Omental fat pad (tissue), 4 donors: ENCODE measurements around the gene TEX51. TPM values are rescaled to one million over a fixed set of nuclear protein-coding genes. Genes with fewer than 3 reads are reported as not detected.

ENCODE experiments used
- ATAC-seq: fragments of 150-250 bp; one replicate; pipeline ENCODE4 v1.9.1; 2016; ENCODE audit warnings: mild to moderate bottlenecking, moderate library complexity; ENCODE audit not compliant: low FRiP score
- DNase-seq: peaks from one replicate; pipeline ENCODE4 v3.0.0-alpha.2; 2019; ENCODE audit warnings: low spot score
- CTCF ChIP-seq, 3 donors: fragments of 450-650 bp; IDR thresholded peaks; one replicate each; pipeline ENCODE4 v1.5.1; 2016 to 2017; ENCODE audit warnings: antibody characterized with exemption in 3 of 3, mild to moderate bottlenecking in 3 of 3, moderate library complexity in 2 of 3
- total RNA-seq, 4 donors: library from RNA; depleted of rRNA; stranded (reverse); fragments of >200 nt; gene quantifications; one replicate each; pipeline ENCODE4 v1.1.0, GENCODE V29; 2016

The TEX51 gene
- total RNA-seq, 4 donors from 2014 or later, result not detected

DNA sequence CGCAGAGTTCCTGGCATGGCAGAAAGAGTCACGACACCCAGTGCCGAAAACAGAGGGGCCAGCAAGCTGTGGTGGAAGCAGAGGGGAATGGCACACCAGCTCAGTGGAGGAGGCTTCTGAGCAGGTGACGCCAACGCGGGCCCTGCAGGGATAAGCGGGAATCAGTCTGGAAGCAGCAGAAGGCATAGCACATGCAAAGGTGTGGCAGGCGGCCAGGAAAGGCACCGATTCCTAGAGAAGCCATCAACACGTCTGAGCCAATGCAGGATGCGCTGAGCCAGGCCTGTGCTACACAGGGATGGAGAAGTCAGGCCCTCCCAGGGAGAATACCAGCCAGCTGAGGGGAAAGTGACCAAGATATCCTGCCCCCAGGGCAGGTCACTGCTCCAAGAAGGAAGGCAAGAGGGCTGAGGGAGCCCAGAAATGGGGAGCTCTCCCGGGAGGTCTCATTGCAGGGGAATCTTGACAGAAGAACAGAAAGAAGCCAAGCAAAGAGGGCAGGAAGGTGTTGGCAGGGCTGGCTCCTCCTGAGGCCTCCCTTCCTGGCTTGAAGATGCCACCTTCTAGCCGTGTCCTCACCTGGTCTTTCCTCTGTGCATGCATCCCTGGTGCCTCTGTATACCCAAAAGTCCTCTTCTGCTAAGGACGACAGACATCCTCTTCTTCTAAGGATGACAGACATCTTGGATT is 16.3 kb downstream of the TEX51 start:
- no peak for ATAC-seq
- DNase-seq, result no peak
- TF ChIP-seq CTCF (IDR thresholded peaks at IDR 0.05), result no peak

- DNase-seq, result no peak
- TF ChIP-seq CTCF (IDR thresholded peaks at IDR 0.05), result no peak
- ATAC-seq, result no peak
Measured at GRCh38 chr2:126915903-126916302, 17.2 kb downstream of the TEX51 start.

DNA sequence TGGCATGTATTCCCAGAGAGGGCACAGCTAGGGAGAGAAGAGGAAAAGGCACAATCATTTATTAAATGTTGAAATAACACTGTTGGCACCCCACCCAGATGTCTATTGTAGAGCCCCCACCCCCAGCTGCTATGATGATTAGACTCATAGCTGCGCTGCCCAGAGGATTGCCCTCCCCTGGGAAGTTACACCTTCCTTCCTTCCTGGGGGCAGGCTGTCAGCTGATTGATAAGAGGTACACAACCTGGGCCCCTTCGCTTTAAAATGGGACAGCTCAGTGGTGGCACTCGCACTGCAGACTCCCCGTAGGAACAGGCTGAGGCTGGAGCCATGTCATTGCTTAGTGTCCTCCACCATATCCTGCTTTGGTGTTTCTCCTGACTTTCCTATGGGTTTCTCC is 18.1 kb downstream of the TEX51 start:
- TF ChIP-seq CTCF (IDR thresholded peaks at IDR 0.05), result no peak
- ATAC-seq, result no peak
- DNase-seq, result no peak

DNA sequence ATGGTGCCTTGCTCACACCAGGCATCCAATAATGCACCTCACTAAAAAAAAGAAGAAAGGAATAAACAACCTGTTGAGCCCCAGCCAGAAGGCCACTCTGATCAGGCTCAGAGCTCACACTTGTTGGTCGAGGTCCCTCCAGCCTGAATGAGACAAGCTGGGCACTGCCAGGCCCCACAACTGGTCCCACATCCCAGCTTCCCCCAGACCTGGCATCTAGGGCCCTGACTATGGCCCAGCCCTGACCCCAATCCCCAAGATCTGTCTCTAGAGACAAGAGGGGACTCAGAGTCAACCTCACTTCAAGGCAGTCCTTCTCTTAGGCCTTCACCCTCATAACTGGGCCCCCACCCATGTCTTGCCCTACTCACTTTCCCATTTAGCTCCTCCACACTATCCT is 22.4 kb downstream of the TEX51 start:
- no peak for ATAC-seq
- DNase-seq, result no peak
- no peak for TF ChIP-seq CTCF (IDR thresholded peaks at IDR 0.05)

- no peak for TF ChIP-seq CTCF (IDR thresholded peaks at IDR 0.05)
- ATAC-seq (no peak), DNase-seq (no peak)
Measured at GRCh38 chr2:126930970-126931590, 32.4 kb downstream of the TEX51 start.

DNA sequence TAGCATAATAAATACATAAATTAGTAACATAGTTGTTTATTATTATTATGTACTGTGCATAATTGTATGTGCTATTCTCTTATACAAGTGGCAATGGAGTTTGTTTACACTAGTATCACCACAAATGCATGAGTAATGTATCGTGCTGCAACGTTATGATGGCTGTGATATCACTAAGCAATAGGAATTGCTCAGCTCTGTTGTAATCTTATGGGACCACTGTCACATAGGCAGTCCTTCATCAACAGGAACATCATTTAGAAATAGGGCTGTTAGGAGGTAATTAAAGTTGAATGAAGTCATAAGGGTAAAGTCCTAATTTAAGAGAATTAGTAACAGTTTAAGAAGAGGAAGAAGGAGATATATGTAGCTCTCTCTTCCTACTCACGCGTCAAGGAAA is 33.8 kb downstream of the TEX51 start:
- no peak for TF ChIP-seq CTCF (IDR thresholded peaks at IDR 0.05)
- no peak for ATAC-seq
- no peak for DNase-seq
